Endodermal cell (in vitro differentiated cells): Measurements from ENCODE around the gene DTNBP1. TPM values are rescaled to one million over a fixed set of nuclear protein-coding genes. Genes with fewer than 3 reads are reported as not detected.

Experiments used
- DNase-seq: peaks from one replicate; pipeline ENCODE4 v3.0.0-alpha.2; 2017
- H3K27ac ChIP-seq: 2 replicates; pipeline ENCODE4 v1.5.1; 2013; ENCODE audit warnings: mild to moderate bottlenecking, low read depth, low read length, moderate library complexity
- H3K27me3 ChIP-seq: 2 replicates; pipeline ENCODE4 v1.6.1; 2013; ENCODE audit warnings: mild to moderate bottlenecking, low read length, moderate library complexity; ENCODE audit not compliant: insufficient read depth, control insufficient read depth, poor library complexity, severe bottlenecking
- H3K36me3 ChIP-seq: 2 replicates; pipeline ENCODE4 v1.7.0; 2013; ENCODE audit warnings: mild to moderate bottlenecking, low read length, moderate library complexity; ENCODE audit not compliant: control insufficient read depth, insufficient read depth
- H3K4me1 ChIP-seq: one replicate; pipeline ENCODE4 v1.7.0; 2013; ENCODE audit warnings: low read length; ENCODE audit not compliant: control insufficient read depth, insufficient read depth
- H3K4me3 ChIP-seq: 2 replicates; pipeline ENCODE4 v1.5.1; 2013; ENCODE audit warnings: mild to moderate bottlenecking, low read length, moderate library complexity
- H3K9ac ChIP-seq: 2 replicates; pipeline ENCODE4 v1.6.1; 2013; ENCODE audit warnings: mild to moderate bottlenecking, low read length, moderate library complexity; ENCODE audit not compliant: poor library complexity, severe bottlenecking; ENCODE audit errors: extremely low read depth
- H3K9me3 ChIP-seq: 2 replicates; pipeline ENCODE4 v1.6.1; 2013; ENCODE audit warnings: mild to moderate bottlenecking, low read length, moderate library complexity; ENCODE audit not compliant: control insufficient read depth
- H3K27ac Mint-ChIP-seq: 2 replicates; pipeline ENCODE4 v1.8.0; 2020; ENCODE audit warnings: mixed read lengths
- H3K27me3 Mint-ChIP-seq: 2 replicates; pipeline ENCODE4 v1.8.0; 2021; ENCODE audit warnings: mild to moderate bottlenecking, mixed read lengths; ENCODE audit not compliant: insufficient read depth
- H3K36me3 Mint-ChIP-seq: 2 replicates; pipeline ENCODE4 v1.8.0; 2020; ENCODE audit warnings: low read depth, mixed read lengths
- H3K4me1 Mint-ChIP-seq: 2 replicates; pipeline ENCODE4 v1.8.0; 2020; ENCODE audit warnings: mixed read lengths
- H3K4me3 Mint-ChIP-seq: 2 replicates; pipeline ENCODE4 v1.8.0; 2020; ENCODE audit warnings: mild to moderate bottlenecking, moderate library complexity, mixed read lengths
- H3K9me3 Mint-ChIP-seq: 2 replicates; pipeline ENCODE4 v1.8.0; 2020; ENCODE audit warnings: mild to moderate bottlenecking, mixed read lengths
- WGBS, 2 experiments: methylation state at CpG; one replicate each; pipeline versions ENCODE4 v1.1.5 to v1.1.7; 2013; ENCODE audit warnings: missing lambda C conversion rate in 2 of 2, mixed read lengths in 1 of 2; ENCODE audit not compliant: insufficient coverage in 1 of 2, insufficient read length in 1 of 2; 5-methylcytosine and 5-hydroxymethylcytosine counted together
- total RNA-seq, 2 donors: library from RNA; stranded (reverse); fragmentation: NEBNext Ultra II Directional in 1 of 2; extraction: Animal tissue kit (Norgen Biotek cat#: 25700) in 1 of 2; gene quantifications; 2 replicates in 1 of 2; 3 replicates in 1 of 2; pipeline ENCODE4 v1.2.1, GENCODE V29; 2021
- TF ChIP-seq, protein P1 (sequence below): fragments of 200-600 bp; sonication (generic); conservative IDR thresholded peaks from 2 replicates; pipeline ENCODE4 v1.5.0; 2021; ENCODE audit warnings: antibody characterized with exemption, mild to moderate bottlenecking

DTNBP1 gene
- total RNA-seq, 2 donors from 2014 or later = 14.1 to 31.4 TPM

DNA sequence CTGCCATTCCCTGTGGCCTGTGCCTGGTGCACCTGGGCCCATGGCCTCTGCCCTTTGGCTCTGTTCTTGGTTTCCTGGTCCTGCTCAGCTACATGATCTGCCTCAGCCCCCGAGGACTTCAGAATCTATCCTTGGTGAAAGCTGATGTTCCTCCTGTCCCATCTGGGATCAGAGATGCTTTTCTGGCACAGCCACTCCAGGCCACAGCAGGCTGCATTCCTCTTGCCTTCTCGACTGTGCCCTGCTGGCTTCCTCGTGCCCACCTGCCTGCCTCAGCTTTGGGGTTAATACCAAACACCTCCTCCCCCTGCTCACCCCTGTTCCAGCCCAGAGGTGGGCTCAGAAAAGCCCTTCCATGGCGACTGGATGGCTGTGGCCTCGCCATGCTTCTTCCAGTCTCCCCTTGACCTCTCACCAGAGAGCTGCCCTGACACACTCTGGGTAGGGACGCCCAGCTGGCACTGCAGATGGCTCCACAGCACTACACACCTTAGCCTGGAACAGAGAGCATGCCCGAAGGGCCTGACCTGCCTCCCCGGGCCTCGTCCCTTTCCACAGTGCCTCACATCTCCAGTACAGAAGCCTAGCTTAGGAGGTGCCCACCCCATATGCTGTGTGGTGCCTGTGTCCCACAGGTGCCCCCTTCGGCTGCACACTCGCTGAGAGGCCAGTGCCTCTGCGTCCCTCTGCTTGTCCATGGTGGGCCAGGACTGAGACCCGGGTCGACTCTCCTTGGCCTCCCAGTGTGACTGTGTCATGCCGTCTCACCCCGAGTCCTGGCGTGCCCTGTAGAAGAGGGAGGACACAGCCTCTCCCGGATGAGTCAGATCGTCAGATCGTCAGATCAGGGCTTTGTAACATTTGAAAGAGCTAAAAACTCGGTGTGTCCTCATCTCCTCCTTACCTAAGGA is 148.8 kb downstream of the DTNBP1 start:
- Mint-ChIP-seq H3K4me3 (no peak overlapping the region), H3K9me3 (no peaks in the 10 kb centered on the region), H3K36me3 (peaks cover 79% of the 10 kb centered on the region), H3K27me3 (no peaks in the 10 kb centered on the region), H3K27ac (peak overlapping the region; percentile 68), H3K4me1 (no peaks in the 10 kb centered on the region)
- DNase-seq = no peak
- no peak overlapping the region for H3K4me3 ChIP-seq
- TF ChIP-seq, protein P1, sequence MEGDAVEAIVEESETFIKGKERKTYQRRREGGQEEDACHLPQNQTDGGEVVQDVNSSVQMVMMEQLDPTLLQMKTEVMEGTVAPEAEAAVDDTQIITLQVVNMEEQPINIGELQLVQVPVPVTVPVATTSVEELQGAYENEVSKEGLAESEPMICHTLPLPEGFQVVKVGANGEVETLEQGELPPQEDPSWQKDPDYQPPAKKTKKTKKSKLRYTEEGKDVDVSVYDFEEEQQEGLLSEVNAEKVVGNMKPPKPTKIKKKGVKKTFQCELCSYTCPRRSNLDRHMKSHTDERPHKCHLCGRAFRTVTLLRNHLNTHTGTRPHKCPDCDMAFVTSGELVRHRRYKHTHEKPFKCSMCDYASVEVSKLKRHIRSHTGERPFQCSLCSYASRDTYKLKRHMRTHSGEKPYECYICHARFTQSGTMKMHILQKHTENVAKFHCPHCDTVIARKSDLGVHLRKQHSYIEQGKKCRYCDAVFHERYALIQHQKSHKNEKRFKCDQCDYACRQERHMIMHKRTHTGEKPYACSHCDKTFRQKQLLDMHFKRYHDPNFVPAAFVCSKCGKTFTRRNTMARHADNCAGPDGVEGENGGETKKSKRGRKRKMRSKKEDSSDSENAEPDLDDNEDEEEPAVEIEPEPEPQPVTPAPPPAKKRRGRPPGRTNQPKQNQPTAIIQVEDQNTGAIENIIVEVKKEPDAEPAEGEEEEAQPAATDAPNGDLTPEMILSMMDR = no peak
- H3K4me1 ChIP-seq = no peaks in the 10 kb centered on the region
- no peak overlapping the region for H3K9ac ChIP-seq
- WGBS, 2 experiments = 90 to 91% methylated on average over 9 to 21 of the region's 21 CpGs
- peaks cover 92% of the 10 kb centered on the region for H3K36me3 ChIP-seq
- H3K27ac ChIP-seq = no peak overlapping the region
- no peaks in the 10 kb centered on the region for H3K27me3 ChIP-seq
- H3K9me3 ChIP-seq = no peaks in the 10 kb centered on the region

DNA sequence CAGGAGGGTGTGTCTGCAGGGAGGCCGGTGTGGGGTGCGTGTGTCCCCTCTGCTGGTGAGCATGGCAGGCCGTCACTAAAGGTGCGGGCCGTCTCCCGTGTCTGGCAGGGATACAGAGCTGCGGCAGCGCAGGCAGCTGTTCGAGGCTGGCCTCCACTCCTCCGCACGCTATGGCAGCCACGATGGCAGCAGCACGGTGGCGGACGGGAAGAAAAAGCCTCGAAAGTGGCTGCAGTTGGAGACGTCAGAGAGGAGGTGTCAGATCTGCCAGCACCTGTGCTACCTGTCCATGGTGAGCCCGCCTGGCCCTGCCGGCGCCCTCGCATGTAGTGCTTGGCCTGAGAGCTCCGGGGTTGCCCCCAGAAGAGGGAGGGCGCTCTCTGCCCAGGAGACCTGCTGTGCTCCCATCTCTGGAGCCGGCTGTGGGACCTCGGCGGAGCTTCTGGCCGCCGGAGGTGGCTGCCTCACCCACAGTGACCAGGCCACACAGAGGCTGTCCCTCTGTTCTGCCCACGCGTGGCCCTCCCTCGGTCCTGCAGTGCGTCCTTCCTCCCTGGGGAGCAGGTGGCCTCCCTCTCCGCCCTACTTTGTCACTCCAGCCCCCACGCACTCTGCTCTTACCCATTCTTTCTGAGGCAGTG is 149.6 kb downstream of the DTNBP1 start:
- WGBS, 2 experiments = 94% methylated on average over 20 to 34 of the region's 34 CpGs
- H3K9ac ChIP-seq = no peak overlapping the region
- no peak for DNase-seq
- no peaks in the 10 kb centered on the region for H3K9me3 Mint-ChIP-seq
- no peak overlapping the region for H3K27ac ChIP-seq
- peaks cover 79% of the 10 kb centered on the region for H3K36me3 Mint-ChIP-seq
- peak overlapping the region; percentile 68 for H3K27ac Mint-ChIP-seq
- peaks cover 92% of the 10 kb centered on the region for H3K36me3 ChIP-seq
- peaks cover 2% of the 10 kb centered on the region for H3K4me1 Mint-ChIP-seq
- TF ChIP-seq, protein P1 = no peak
- H3K4me3 Mint-ChIP-seq = no peak overlapping the region
- H3K27me3 ChIP-seq = no peaks in the 10 kb centered on the region
- H3K4me3 ChIP-seq = no peak overlapping the region
- no peaks in the 10 kb centered on the region for H3K4me1 ChIP-seq
- no peaks in the 10 kb centered on the region for H3K27me3 Mint-ChIP-seq
- no peaks in the 10 kb centered on the region for H3K9me3 ChIP-seq

DNA sequence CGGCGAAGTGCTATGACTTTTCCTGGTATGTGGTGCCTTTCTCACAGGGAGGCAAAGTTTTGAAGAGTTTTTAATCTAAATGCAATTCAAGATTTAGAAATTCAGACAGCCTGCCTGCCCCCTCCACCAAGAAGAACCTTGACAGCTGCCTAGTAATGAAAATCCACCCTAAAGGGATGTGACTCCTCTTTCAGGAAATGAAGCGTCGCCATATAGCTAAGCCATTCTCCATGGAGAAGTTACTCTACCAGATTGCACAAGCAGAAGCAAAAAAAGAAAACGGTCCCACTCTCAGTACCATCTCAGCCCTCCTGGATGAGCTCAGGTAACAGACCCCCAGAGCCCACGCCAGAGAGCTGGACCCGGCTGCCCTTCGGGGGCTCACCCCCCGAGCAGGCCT is 150.1 kb downstream of the DTNBP1 start:
- no peak overlapping the region for H3K4me3 Mint-ChIP-seq
- TF ChIP-seq, protein P1 = no peak

More for the DNA sequence above, 150.1 kb downstream of the DTNBP1 start:
- Histone ChIP-seq H3K36me3 (peaks cover 90% of the 10 kb centered on the region), H3K27me3 (no peaks in the 10 kb centered on the region), H3K9ac (no peak overlapping the region), H3K4me1 (no peaks in the 10 kb centered on the region), H3K9me3 (no peaks in the 10 kb centered on the region), H3K4me3 (no peak overlapping the region), H3K27ac (no peak overlapping the region)
- H3K4me1 Mint-ChIP-seq = peaks cover 2% of the 10 kb centered on the region
- DNase-seq = no peak
- no peaks in the 10 kb centered on the region for H3K9me3 Mint-ChIP-seq
- H3K27me3 Mint-ChIP-seq = no peaks in the 10 kb centered on the region
- peaks cover 77% of the 10 kb centered on the region for H3K36me3 Mint-ChIP-seq
- 85 to 96% methylated on average over 8 to 9 of the region's 9 CpGs for WGBS, 2 experiments
- no peak overlapping the region for H3K27ac Mint-ChIP-seq
